SK-N-SH (cell line): Measurements from ENCODE around the gene RIN2. TPM values are rescaled to one million over a fixed set of nuclear protein-coding genes. Genes with fewer than 3 reads are reported as not detected.

Source experiments
- CTCF ChIA-PET: fragments of 300-600, 350-600 bp; formaldehyde crosslinking; extraction: SDS; loops from one replicate; lab custom pipeline; 2021; lab: Yijun Ruan, JAX
- POLR2A ChIA-PET: fragments of 350-600 bp; sonication (Branson Sonifier 250); formaldehyde crosslinking; extraction: SDS; loops from one replicate; lab custom pipeline; 2020; ENCODE audit warnings: antibody characterized with exemption, inconsistent platforms; lab: Yijun Ruan, JAX
- DNase-seq: peaks from one replicate; pipeline ENCODE4 v3.0.0; 2012
- H2AFZ ChIP-seq: fragments of 200-600 bp; sonication (generic); 2 replicates; pipeline ENCODE4 v1.8.1; 2016; ENCODE audit warnings: antibody characterized with exemption, mild to moderate bottlenecking, low read depth
- H3F3A ChIP-seq: fragments of 200-600 bp; sonication (generic); replicated peaks from 2 replicates; pipeline ENCODE3; 2016; ENCODE audit warnings: antibody characterized with exemption, mild to moderate bottlenecking; ENCODE audit not compliant: insufficient read depth
- H3K27ac ChIP-seq, 2 experiments: fragments of 200-500 bp in 1 of 2; fragments of 200-600 bp in 1 of 2; sonication (Bioruptor generic) in 1 of 2; sonication (generic), shearing (Covaris generic) in 1 of 2; 2 replicates each; pipeline versions ENCODE4 v1.5.1 to v1.6.1; 2014 to 2016; ENCODE audit warnings: low read depth in 2 of 2, inconsistent platforms in 1 of 2, low read length in 1 of 2, mild to moderate bottlenecking in 1 of 2, mixed read lengths in 1 of 2
- H3K27me3 ChIP-seq: fragments of 200-600 bp; sonication (generic), shearing (Covaris generic); 2 replicates; pipeline ENCODE4 v1.6.1; 2016; ENCODE audit warnings: mixed run types; ENCODE audit not compliant: insufficient read depth
- H3K36me3 ChIP-seq, 2 experiments: fragments of 200-500 bp in 1 of 2; fragments of 200-600 bp in 1 of 2; sonication (Bioruptor generic) in 1 of 2; sonication (generic) in 1 of 2; replicated peaks in 1 of 2; 2 replicates each; pipeline versions ENCODE3 to v1.5.1; 2014 to 2016; ENCODE audit warnings: low read length in 1 of 2, mild to moderate bottlenecking in 1 of 2; ENCODE audit not compliant: insufficient read depth in 2 of 2, control insufficient read depth in 1 of 2
- H3K4me1 ChIP-seq, 2 experiments: fragments of 200-500 bp in 1 of 2; fragments of 200-600 bp in 1 of 2; sonication (Bioruptor generic) in 1 of 2; sonication (generic), shearing (Covaris generic) in 1 of 2; 2 replicates each; pipeline versions ENCODE4 v1.5.1 to v1.6.1; 2014 to 2016; ENCODE audit warnings: low read depth in 1 of 2, low read length in 1 of 2, mixed run types in 1 of 2; ENCODE audit not compliant: insufficient read depth in 2 of 2, control insufficient read depth in 1 of 2
- H3K4me2 ChIP-seq: fragments of 200-600 bp; sonication (generic), shearing (Covaris generic); 2 replicates; pipeline ENCODE4 v1.6.1; 2017; ENCODE audit warnings: mixed run types
- H3K4me3 ChIP-seq, 2 experiments: fragments of 200-500 bp in 1 of 2; fragments of 200-600 bp in 1 of 2; sonication (Bioruptor generic) in 1 of 2; sonication (generic), shearing (Covaris generic) in 1 of 2; 2 replicates each; pipeline versions ENCODE4 v1.5.1 to v1.8.1; 2014 to 2016; ENCODE audit warnings: low read depth in 2 of 2, inconsistent platforms in 1 of 2, low read length in 1 of 2, mild to moderate bottlenecking in 1 of 2, mixed read lengths in 1 of 2, moderate library complexity in 1 of 2
- H3K79me2 ChIP-seq: fragments of 200-600 bp; sonication (generic); 2 replicates; pipeline ENCODE4 v1.8.1; 2017; ENCODE audit warnings: mild to moderate bottlenecking; ENCODE audit not compliant: insufficient read depth
- H3K9ac ChIP-seq: fragments of 200-600 bp; sonication (generic); 2 replicates; pipeline ENCODE4 v1.6.1; 2017; ENCODE audit warnings: mixed run types
- H3K9me2 ChIP-seq: fragments of 200-600 bp; sonication (generic); 2 replicates; pipeline ENCODE4 v1.6.1; 2017; ENCODE audit warnings: mixed run types
- H3K9me3 ChIP-seq: fragments of 200-600 bp; sonication (generic); 2 replicates; pipeline ENCODE4 v1.6.1; 2017; ENCODE audit warnings: mixed run types, mild to moderate bottlenecking, moderate library complexity
- H4K20me1 ChIP-seq: fragments of 200-600 bp; sonication (generic); 2 replicates; pipeline ENCODE4 v1.6.1; 2017; ENCODE audit warnings: mild to moderate bottlenecking, mixed run types; ENCODE audit not compliant: insufficient read depth
- CTCF ChIP-seq: fragments of 200-600 bp; sonication (generic); IDR thresholded peaks from 2 replicates; pipeline ENCODE4 v1.6.1; 2017; ENCODE audit warnings: antibody characterized with exemption, mild to moderate bottlenecking, moderate library complexity
- FOXJ3 ChIP-seq: sonication (generic); formaldehyde crosslinking; IDR thresholded peaks from 2 replicates; pipeline ENCODE4 v1.5.1; 2020; ENCODE audit warnings: mild to moderate bottlenecking, missing genetic modification reagents
- FOXM1 ChIP-seq: IDR thresholded peaks from 2 replicates; pipeline ENCODE4 v1.4.0; 2012; ENCODE audit warnings: low read depth, mild to moderate bottlenecking
- GABPA ChIP-seq: IDR thresholded peaks from 2 replicates; pipeline ENCODE4 v1.4.0; 2012; ENCODE audit warnings: low read depth, mild to moderate bottlenecking
- GATA2 ChIP-seq: sonication (generic); formaldehyde crosslinking; IDR thresholded peaks from 2 replicates; pipeline ENCODE4 v1.5.0; 2020; ENCODE audit warnings: mild to moderate bottlenecking, missing genetic modification reagents
- MXI1 ChIP-seq: IDR thresholded peaks from 2 replicates; pipeline ENCODE4 v1.6.1; 2012; ENCODE audit warnings: mild to moderate bottlenecking, low read depth, low read length, improper control_type of control experiment
- POLR2AphosphoS5 ChIP-seq: IDR thresholded peaks from 2 replicates; pipeline ENCODE4 v1.6.1; 2012; ENCODE audit warnings: low read depth, low read length
- RCOR1 ChIP-seq: fragments of 150-350 bp; IDR thresholded peaks from 2 replicates; pipeline ENCODE4 v1.6.1; 2017; ENCODE audit warnings: antibody characterized with exemption, low read length
- RXRA ChIP-seq: IDR thresholded peaks from 2 replicates; pipeline ENCODE4 v1.4.0; 2012; ENCODE audit warnings: low read depth, mild to moderate bottlenecking, borderline replicate concordance
- TCF12 ChIP-seq: IDR thresholded peaks from 2 replicates; pipeline ENCODE4 v1.4.0; 2012
- YY1 ChIP-seq: IDR thresholded peaks from 2 replicates; pipeline ENCODE4 v1.4.0; 2012; ENCODE audit warnings: low read depth, mild to moderate bottlenecking
- WGBS: methylation state at CpG from one replicate; pipeline ENCODE4 v1.1.6; 2017; ENCODE audit warnings: low lambda C conversion rate; 5-methylcytosine and 5-hydroxymethylcytosine counted together
- polyA plus RNA-seq, 3 experiments: library from polyadenylated mRNA; depleted of rRNA; stranded (reverse); fragments of >200 nt; gene quantifications; 2 replicates each; pipeline ENCODE4 v1.2.3, GENCODE V29; 2012
- TF ChIP-seq, protein P1 (sequence below): IDR thresholded peaks from 2 replicates; pipeline ENCODE4 v1.6.1; 2012; ENCODE audit warnings: mild to moderate bottlenecking, low read depth, low read length, moderate library complexity
- TF ChIP-seq, protein P2 (sequence below): IDR thresholded peaks from 2 replicates; pipeline ENCODE4 v1.4.0; 2012; ENCODE audit warnings: low read depth

Gene RIN2
- polyA plus RNA-seq, 1 of the 3 experiments (the other 2 are of a cell fraction): 6.8 TPM

DNA sequence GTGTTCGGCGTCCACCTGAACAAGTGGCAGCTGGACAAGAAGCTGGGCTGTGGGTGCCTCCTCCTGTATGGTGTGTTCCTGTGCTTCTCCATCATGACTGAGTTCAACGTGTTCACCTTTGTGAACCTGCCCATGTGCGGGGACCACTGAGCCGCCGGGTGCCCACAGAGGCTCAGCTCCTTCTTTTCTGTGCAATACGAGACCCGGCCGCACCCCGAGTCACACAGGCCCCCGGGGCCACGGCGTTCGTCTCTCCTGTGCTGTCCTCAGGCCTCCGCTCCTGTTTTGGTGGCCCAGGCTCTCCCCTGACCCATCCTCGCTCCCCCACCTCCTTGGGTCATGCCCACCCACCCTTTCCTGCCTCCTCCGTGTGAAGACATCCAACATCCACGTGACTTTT lies 37.1 kb upstream of the RIN2 start:
- no peaks in the 10 kb centered on the region for H3F3A ChIP-seq
- H2AFZ ChIP-seq: no peak overlapping the region
- no peaks in the 10 kb centered on the region for H3K9me2 ChIP-seq
- WGBS: 74% methylated on average over 18 of the region's 18 CpGs
- CTCF ChIA-PET: no interaction called here
- no peak overlapping the region for H3K4me3 ChIP-seq
- TF ChIP-seq RCOR1: no peak
- no peak for TF ChIP-seq POLR2AphosphoS5
- TF ChIP-seq RXRA: no peak
- no peak for TF ChIP-seq YY1
- TF ChIP-seq, protein P1, sequence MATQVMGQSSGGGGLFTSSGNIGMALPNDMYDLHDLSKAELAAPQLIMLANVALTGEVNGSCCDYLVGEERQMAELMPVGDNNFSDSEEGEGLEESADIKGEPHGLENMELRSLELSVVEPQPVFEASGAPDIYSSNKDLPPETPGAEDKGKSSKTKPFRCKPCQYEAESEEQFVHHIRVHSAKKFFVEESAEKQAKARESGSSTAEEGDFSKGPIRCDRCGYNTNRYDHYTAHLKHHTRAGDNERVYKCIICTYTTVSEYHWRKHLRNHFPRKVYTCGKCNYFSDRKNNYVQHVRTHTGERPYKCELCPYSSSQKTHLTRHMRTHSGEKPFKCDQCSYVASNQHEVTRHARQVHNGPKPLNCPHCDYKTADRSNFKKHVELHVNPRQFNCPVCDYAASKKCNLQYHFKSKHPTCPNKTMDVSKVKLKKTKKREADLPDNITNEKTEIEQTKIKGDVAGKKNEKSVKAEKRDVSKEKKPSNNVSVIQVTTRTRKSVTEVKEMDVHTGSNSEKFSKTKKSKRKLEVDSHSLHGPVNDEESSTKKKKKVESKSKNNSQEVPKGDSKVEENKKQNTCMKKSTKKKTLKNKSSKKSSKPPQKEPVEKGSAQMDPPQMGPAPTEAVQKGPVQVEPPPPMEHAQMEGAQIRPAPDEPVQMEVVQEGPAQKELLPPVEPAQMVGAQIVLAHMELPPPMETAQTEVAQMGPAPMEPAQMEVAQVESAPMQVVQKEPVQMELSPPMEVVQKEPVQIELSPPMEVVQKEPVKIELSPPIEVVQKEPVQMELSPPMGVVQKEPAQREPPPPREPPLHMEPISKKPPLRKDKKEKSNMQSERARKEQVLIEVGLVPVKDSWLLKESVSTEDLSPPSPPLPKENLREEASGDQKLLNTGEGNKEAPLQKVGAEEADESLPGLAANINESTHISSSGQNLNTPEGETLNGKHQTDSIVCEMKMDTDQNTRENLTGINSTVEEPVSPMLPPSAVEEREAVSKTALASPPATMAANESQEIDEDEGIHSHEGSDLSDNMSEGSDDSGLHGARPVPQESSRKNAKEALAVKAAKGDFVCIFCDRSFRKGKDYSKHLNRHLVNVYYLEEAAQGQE: no peak
- no peak for TF ChIP-seq CTCF
- no peak for TF ChIP-seq GATA2 (CRISPR knock-in tag)
- no peak for TF ChIP-seq FOXM1
- TF ChIP-seq, protein P2, sequence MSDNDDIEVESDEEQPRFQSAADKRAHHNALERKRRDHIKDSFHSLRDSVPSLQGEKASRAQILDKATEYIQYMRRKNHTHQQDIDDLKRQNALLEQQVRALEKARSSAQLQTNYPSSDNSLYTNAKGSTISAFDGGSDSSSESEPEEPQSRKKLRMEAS: no peak
- no peak for TF ChIP-seq MXI1
- TF ChIP-seq TCF12: no peak
- no peaks in the 10 kb centered on the region for H4K20me1 ChIP-seq
- no peaks in the 10 kb centered on the region for H3K79me2 ChIP-seq
- H3K27me3 ChIP-seq: no peaks in the 10 kb centered on the region
- H3K4me1 ChIP-seq: no peaks in the 10 kb centered on the region
- H3K9ac ChIP-seq: no peak overlapping the region
- H3K9me3 ChIP-seq: no peaks in the 10 kb centered on the region
- H3K4me2 ChIP-seq: no peak overlapping the region
- H3K27ac ChIP-seq: no peak overlapping the region
- DNase-seq: no peak
- no peaks in the 10 kb centered on the region for H3K36me3 ChIP-seq
- POLR2A ChIA-PET: no interaction called here

DNA sequence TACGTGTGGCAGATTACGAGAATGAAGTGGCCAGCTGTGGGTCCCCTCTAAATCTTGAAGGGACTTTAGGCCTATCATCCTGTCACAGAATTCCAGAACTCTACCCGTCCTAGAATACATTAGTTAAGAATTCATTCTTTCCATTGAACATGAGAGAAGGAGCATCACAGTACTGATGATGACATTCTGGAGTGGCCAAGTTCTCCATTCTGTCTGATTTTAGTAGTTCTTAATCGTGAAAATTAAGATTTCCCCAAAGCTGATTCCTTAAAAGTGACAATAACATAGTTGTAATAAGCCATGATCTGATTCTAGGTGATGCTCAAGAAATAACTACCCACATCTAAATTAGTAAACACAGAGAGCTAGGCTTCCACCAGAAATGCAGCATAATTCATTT lies 35.0 kb upstream of the RIN2 start:
- Histone ChIP-seq H3K9me2 (no peaks in the 10 kb centered on the region), H3K4me1 (no peaks in the 10 kb centered on the region), H3K9me3 (no peaks in the 10 kb centered on the region), H3K79me2 (no peaks in the 10 kb centered on the region), H3K4me2 (no peak overlapping the region), H3K27me3 (no peaks in the 10 kb centered on the region), H3F3A (peaks cover 3% of the 10 kb centered on the region), H3K4me3 (no peak overlapping the region), H4K20me1 (no peaks in the 10 kb centered on the region), H3K27ac (no peak overlapping the region), H3K36me3 (no peaks in the 10 kb centered on the region), H2AFZ (no peak overlapping the region), H3K9ac (no peak overlapping the region)
- no peak for DNase-seq
- ChIA-PET POLR2A (no interaction called here), CTCF (interaction anchor here (1.0 kb wide), 1 partner anchor 9 kb away, joined by 3 read pairs; no protein-coding TSS in a partner anchor)
- 56% methylated on average over 4 of the region's 4 CpGs for WGBS
- TF ChIP-seq FOXM1 (no peak), FOXJ3 (no peak), YY1 (no peak), GABPA (no peak), GATA2 (CRISPR knock-in tag) (no peak)
- TF ChIP-seq, protein P2: no peak
